Measurements from ENCODE around the gene AP1G1.
"Not testable (repeated sequence)": the region's sequence is repeated elsewhere in the genome, so short reads cannot be mapped to it uniquely, and the experiment has no call there.

AP1G1 gene

GRCh38 chr16:71698491-71698890 is 110.1 kb downstream of the AP1G1 start:
- DNase-seq (ENCODE audit: low read depth), result no peak

GRCh38 chr16:71693164-71693563 is 115.5 kb downstream of the AP1G1 start:
- DNase-seq (ENCODE audit: low read depth), result no peak

DNA sequence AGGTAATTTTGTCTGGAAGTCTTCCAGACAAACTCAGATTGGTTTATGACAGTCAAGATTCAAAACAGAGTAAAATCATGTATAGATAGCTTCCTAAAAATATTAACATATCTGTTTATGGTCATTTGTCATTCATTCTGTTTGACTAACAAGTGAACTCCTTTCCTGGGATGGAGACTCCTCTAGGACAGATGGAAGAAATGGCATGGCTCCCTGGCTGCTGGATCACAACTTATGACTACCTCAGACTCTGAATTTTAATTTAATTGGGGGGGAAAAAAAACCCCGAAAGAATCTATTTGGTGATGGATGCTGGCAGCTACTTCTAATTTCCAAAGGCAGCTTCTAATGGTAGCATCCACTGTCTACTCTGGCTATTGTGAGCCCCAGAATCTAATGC is 118.7 kb downstream of the AP1G1 start:
- DNase-seq (ENCODE audit: low read depth), result no peak

GRCh38 chr16:71687861-71688260 is 120.8 kb downstream of the AP1G1 start:
- DNase-seq (ENCODE audit: low read depth), result no peak

DNA sequence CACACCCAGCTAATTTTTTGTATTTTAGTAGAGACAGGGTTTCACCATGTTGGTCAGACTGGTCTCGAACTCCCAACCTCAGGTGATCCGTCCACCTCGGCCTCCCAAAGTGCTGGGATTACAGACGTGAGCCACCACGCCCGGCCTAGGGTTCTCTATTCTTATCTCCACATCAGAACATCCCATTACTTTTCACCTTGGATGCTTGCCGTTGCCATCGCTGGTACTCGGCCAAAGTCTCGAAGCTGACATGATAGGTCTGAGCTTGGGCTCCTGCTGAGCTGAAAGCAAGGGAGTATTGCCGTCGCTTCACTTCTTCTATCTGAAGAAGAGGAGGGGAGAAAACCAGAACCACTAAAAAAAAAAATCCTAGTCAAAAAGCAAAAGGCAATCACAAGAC is 124.4 kb downstream of the AP1G1 start:
- DNase-seq (ENCODE audit: low read depth), result not testable (repeated sequence)

DNA sequence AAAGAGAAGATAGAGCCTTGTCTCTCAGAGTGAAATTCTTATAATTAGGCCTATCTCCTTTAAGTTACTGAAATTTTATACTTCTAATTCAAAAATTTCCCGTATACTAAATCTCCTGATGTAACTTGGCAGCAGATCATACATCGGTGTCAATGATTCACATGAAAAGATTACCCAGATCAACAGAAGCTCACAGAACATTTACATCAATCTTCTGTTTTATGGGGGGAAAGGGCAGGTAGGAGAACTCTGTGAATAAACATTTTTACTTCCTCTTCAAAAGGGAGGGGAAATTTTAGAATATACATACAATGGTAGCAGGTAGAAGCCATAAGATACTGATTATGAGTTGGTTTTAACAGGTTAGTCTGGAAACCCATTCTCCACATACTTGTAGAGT is 127.3 kb downstream of the AP1G1 start:
- no peak for DNase-seq (ENCODE audit: low read depth)
